GM12874 (cell line): ENCODE data around the gene GPR157.

Experiments used
- CTCF ChIP-seq: IDR thresholded peaks from 2 replicates; pipeline ENCODE4 v1.5.1; 2011; ENCODE audit warnings: low read depth, mild to moderate bottlenecking, control low read depth, low read length, moderate library complexity; ENCODE audit not compliant: insufficient read depth

The GPR157 gene

DNA sequence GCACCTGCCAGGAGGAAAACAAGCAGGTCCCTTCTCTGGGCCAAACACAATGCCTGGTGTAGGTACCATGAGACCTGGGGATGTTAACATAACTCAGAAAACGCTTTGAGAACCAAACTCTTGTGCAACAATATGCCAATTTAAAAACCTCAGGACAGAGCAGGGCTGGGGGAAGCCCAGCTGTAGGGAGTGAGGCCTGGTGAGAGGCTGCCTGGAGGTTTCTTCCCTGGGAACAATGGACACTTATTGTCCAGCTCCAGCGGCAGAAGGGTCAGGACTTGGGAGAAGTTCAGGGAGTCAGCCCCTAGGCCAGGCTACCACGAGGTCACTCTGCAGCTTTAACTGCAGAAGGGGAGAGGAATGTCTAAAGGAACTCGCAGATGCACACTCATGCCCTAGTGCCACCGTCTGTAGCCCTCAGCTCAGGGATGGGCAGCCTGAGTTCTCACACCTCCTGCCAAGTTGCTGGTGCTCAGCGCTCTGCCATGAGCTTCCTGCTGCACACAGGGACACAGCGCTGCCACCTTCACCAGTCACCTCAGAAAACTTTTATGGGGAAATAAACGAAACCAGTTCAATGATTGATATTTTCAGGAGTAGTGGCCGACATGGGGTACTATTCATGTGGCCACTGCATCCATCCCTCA, 8.5 kb downstream of the GPR157 start:
- no peak for TF ChIP-seq CTCF

DNA sequence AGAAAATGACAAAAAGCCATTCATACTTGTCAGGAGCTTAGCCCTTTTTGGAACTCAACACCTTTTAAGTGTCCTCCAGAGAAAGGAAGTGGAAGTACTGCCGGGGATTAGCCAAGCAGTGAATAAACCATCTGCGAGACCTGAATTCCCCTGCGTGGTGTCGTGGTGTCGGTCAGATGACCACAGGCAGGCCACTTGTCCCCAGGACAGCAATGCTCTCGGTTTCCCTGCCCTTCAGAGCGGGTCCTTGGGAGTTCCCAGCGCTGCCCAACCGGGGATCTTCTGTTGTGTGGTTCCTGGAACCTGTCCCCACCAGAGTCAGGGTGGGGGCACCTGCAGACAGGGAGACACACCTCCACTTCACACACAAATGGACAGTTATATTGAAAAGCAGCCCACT, 9.2 kb downstream of the GPR157 start:
- no peak for TF ChIP-seq CTCF

DNA sequence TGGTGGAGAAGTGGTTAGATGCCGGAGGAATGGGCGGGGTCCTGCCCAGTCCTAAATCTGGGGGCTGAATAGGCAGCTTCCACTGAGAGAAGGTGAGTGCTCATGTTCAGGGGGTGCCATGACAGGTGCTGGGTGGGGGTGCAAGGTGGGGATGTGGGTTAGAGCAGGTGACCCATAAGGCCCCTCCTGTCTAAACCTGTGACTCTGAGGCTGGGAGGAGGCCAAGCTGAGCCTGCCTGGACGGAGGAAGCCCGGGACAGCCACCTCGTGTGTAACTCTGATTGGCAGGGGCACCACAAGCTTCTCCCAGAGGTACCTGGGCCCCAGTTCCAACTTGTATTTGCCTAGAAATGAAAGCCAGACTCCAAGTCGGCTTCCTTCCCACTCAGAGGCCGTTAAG, 10.7 kb downstream of the GPR157 start:
- no peak for TF ChIP-seq CTCF

GRCh38 chr1:9115351-9116205, 13.3 kb downstream of the GPR157 start:
- TF ChIP-seq CTCF, result no peak

GRCh38 chr1:9112961-9113880, 15.7 kb downstream of the GPR157 start:
- no peak for TF ChIP-seq CTCF

DNA sequence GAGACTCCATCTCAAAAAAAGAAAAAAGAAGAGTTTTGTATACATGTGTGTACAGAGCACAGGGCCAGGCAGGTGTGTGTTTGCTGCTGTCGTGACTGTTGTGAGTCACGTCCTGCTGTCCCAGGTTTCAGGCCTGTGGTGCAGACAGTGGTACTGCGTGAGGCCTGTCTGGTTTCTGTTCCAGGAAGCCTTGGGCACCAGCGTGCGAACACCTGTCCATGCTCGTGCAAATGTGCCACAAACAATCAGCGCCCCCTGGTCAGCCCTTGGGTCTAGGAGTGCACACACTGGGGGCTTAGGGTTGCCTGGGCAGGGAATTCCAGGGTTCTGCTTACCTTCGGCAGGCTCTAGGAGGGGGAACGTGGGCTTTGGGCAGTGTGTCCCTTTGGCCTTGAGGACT, 16.9 kb downstream of the GPR157 start:
- TF ChIP-seq CTCF, result no peak

GRCh38 chr1:9111357-9111691, 17.6 kb downstream of the GPR157 start:
- no peak for TF ChIP-seq CTCF
